Muscle layer of duodenum (tissue), 2 donors: ENCODE data around the gene RNPEP.

Source experiments
- H3K27ac ChIP-seq: one replicate; pipeline ENCODE4 v1.7.0; 2013; ENCODE audit warnings: mild to moderate bottlenecking, low read length
- H3K27me3 ChIP-seq: one replicate; pipeline ENCODE4 v1.7.0; 2013; ENCODE audit warnings: low read depth, mild to moderate bottlenecking, control low read depth, low read length
- H3K36me3 ChIP-seq, 2 donors: one replicate each; pipeline ENCODE4 v1.7.0; 2013; ENCODE audit warnings: low read length in 2 of 2, control low read depth in 1 of 2, mild to moderate bottlenecking in 1 of 2; ENCODE audit not compliant: insufficient read depth in 2 of 2, control insufficient read depth in 1 of 2
- H3K4me1 ChIP-seq, 2 donors: one replicate each; pipeline ENCODE4 v1.7.0; 2013; ENCODE audit warnings: low read length in 2 of 2, mild to moderate bottlenecking in 2 of 2, control low read depth in 1 of 2, moderate library complexity in 1 of 2; ENCODE audit not compliant: insufficient read depth in 2 of 2, control insufficient read depth in 1 of 2
- H3K4me3 ChIP-seq, 2 donors: one replicate each; pipeline ENCODE4 v1.7.0; 2013; ENCODE audit warnings: low read length in 2 of 2, low read depth in 1 of 2, mild to moderate bottlenecking in 1 of 2
- H3K9me3 ChIP-seq, 2 donors: one replicate each; pipeline ENCODE4 v1.7.0; 2013; ENCODE audit warnings: low read length in 2 of 2, control low read depth in 1 of 2, mild to moderate bottlenecking in 1 of 2; ENCODE audit not compliant: control insufficient read depth in 1 of 2
- donor health status: healthy.

Gene RNPEP

GRCh38 chr1:202029171-202029665 is 46.8 kb downstream of the RNPEP start:
- no peak overlapping the region for H3K27ac ChIP-seq
- H3K27me3 ChIP-seq = no peaks in the 10 kb centered on the region
- H3K4me1 ChIP-seq = no peaks in the 10 kb centered on the region
- no peaks in the 10 kb centered on the region for H3K9me3 ChIP-seq
- H3K4me3 ChIP-seq = no peak overlapping the region
- H3K36me3 ChIP-seq = no peaks in the 10 kb centered on the region

- no peaks in the 10 kb centered on the region for H3K9me3 ChIP-seq
- no peaks in the 10 kb centered on the region for H3K27me3 ChIP-seq
- H3K27ac ChIP-seq = no peak overlapping the region
- H3K36me3 ChIP-seq = no peaks in the 10 kb centered on the region
- no peak overlapping the region for H3K4me3 ChIP-seq
- H3K4me1 ChIP-seq = no peaks in the 10 kb centered on the region
These were observed 47.3 kb downstream of the RNPEP start for GRCh38 chr1:202029727-202030126.

DNA sequence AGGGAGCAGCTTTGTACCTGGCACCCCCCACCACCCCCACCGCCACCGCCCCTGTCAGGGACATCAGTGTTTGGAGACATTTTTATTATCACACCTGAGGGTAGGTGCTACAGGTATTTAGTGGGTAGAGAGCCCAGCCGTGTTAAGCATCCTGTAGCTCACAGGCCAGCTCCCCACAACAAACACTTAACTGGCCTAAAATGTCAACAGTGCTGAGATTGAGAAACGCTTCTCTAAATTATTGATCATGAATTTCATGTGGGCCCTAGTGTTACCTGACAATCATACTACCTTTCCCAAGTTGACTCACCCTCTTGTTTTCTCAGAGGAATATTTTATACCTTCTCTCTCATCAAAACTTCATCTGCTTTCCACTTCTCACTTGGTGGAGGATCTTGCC is 49.3 kb downstream of the RNPEP start:
- H3K27ac ChIP-seq = no peak overlapping the region
- H3K9me3 ChIP-seq = no peaks in the 10 kb centered on the region
- H3K4me1 ChIP-seq = no peaks in the 10 kb centered on the region
- H3K4me3 ChIP-seq = no peak overlapping the region
- no peaks in the 10 kb centered on the region for H3K27me3 ChIP-seq
- no peaks in the 10 kb centered on the region for H3K36me3 ChIP-seq

DNA sequence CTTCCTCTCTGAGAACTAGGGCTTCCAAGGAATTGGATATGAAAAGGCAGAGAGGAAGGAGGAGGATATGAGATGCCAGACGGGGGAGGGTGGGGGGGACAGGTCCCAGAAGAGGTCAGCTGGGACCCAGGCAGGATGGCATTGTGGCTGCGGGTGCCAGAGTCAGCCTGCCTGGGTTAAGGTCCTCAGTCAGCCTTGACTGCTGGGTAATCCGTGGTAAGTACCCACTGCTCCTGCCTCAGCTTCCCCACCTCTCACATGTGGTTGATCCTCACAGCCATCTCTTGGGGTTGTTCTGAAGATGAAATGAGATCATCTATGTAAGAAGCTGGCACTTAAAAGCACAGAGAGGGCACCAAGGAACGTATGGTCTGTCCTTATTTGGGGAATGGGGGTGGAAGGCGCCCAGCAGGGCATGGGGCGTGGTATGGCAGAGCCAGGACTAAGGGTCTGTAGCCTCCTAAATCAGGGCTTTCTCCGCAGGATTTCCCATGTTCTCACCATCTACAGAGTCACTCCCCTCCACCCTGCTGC is 51.8 kb downstream of the RNPEP start:
- Histone ChIP-seq H3K27me3 (no peaks in the 10 kb centered on the region), H3K4me1 (no peaks in the 10 kb centered on the region), H3K4me3 (no peak overlapping the region), H3K9me3 (no peaks in the 10 kb centered on the region), H3K36me3 (no peaks in the 10 kb centered on the region), H3K27ac (peak overlapping the region; percentile 87)

DNA sequence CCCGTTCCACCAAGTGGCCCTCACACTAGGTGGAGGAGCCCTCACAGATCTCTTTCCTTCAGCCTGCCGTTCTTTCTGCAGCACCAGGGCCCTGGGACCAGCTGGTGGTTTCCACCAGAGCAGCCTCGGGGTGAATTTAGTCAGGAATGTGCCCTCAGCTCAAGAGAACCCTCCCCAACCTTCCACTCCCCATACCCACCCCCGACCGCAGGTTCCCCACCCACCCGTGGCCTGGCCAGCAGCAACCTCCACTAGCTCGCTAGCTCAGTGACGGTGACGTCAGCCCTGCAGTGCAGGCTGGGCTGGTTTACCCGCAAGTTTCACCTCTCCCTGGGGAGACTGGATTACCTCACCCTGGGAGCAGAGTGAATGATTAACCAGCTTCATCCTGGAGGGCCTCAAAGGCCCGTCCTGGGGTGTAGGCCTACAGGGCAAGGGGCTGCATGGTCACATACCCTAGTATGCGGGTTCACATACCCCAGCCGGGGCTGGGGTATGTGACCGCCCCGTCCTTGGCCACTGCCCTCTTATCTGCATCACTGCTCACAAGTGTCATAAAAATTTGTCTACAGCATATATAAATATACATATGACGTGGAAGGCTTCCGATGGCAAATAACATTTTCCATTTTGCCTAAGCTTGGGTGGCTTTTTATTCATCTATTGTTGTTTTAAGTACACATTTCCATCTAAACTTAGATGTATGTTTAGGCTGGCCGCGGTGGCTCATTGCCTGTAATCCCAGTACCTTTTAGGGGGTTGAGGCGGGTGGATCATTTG is 52.4 kb downstream of the RNPEP start:
- no peaks in the 10 kb centered on the region for H3K4me1 ChIP-seq
- no peaks in the 10 kb centered on the region for H3K27me3 ChIP-seq
- no peak overlapping the region for H3K4me3 ChIP-seq
- H3K27ac ChIP-seq = peak overlapping the region; percentile 87
- H3K9me3 ChIP-seq = no peaks in the 10 kb centered on the region
- no peaks in the 10 kb centered on the region for H3K36me3 ChIP-seq

GRCh38 chr1:202036595-202037387 is 54.3 kb downstream of the RNPEP start:
- H3K9me3 ChIP-seq = no peaks in the 10 kb centered on the region
- H3K27ac ChIP-seq = no peak overlapping the region
- H3K27me3 ChIP-seq = no peaks in the 10 kb centered on the region
- no peaks in the 10 kb centered on the region for H3K36me3 ChIP-seq
- no peak overlapping the region for H3K4me3 ChIP-seq
- no peaks in the 10 kb centered on the region for H3K4me1 ChIP-seq

DNA sequence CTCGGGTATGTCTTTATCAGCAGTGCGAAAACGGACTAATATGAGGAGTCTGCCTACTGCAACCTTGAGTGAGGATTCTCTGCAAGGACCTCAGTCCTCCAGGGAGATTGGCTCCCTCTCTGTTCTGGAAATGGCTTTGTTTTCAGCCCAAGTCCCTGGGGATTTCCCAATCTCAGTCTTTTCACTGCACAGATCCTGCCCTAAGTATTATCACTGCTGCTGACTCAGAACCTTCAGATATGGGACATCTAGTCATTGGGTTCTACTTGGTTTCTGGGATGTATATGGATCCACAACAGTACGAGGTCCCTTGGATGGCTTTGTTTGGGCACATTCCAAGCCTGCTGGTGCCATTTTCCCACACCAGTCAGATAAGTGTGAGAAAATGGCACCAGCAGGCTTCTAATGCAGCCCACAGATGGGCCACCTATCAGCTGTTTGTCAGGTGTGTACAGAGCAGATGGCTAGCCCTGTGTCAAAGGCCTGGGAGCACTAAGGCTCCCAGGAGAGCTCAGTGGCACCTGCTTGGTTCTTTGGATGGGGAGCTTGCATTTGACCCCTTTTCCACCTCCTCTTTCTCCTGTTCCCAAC is 55.4 kb downstream of the RNPEP start:
- Histone ChIP-seq H3K4me3 (no peak overlapping the region), H3K27ac (no peak overlapping the region), H3K27me3 (no peaks in the 10 kb centered on the region), H3K9me3 (no peaks in the 10 kb centered on the region), H3K36me3 (no peaks in the 10 kb centered on the region), H3K4me1 (no peaks in the 10 kb centered on the region)

DNA sequence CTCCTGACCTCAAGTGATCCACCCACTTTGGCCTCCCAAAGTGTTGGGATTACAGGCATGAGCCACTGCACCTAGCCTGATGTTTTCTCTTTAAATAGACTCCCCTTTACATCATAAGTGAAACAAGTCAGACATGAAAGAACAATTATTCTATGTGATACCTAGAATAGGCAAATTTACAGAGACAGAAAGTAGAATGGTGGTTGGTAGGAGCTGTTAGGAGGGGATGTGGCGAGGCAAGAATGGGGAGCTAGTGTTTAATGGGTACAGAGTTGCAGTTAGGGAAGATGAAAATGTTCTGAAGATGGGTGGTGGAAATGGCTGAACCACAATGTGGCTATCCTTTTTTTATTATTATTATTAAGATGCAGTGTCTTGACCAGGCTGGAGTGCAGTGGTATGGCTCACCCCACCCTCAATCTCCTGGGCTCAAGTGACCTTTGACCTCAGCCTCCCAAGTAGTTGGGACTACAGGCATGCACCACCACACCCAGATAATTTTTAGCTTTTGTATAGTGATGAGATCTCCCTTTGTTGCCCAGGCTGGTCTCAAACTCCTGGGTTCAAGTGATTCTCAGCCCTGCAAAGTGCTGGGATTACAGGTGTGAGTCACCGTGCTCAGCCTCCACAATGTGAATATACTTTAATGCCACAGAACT is 56.4 kb downstream of the RNPEP start:
- Histone ChIP-seq H3K27ac (no peak overlapping the region), H3K4me1 (no peaks in the 10 kb centered on the region)

GRCh38 chr1:202045705-202046104 is 63.3 kb downstream of the RNPEP start:
- Histone ChIP-seq H3K4me1 (peaks cover 0 to 6% of the 10 kb centered on the region in 2 donors), H3K27ac (peak overlapping the region; percentile 76), H3K27me3 (no peaks in the 10 kb centered on the region), H3K36me3 (no peaks in the 10 kb centered on the region), H3K4me3 (no peak overlapping the region), H3K9me3 (no peaks in the 10 kb centered on the region)

More for the DNA sequence above, 56.4 kb downstream of the RNPEP start:
- H3K9me3 ChIP-seq = no peaks in the 10 kb centered on the region
- H3K36me3 ChIP-seq = no peaks in the 10 kb centered on the region
- no peak overlapping the region for H3K4me3 ChIP-seq
- H3K27me3 ChIP-seq = no peaks in the 10 kb centered on the region

DNA sequence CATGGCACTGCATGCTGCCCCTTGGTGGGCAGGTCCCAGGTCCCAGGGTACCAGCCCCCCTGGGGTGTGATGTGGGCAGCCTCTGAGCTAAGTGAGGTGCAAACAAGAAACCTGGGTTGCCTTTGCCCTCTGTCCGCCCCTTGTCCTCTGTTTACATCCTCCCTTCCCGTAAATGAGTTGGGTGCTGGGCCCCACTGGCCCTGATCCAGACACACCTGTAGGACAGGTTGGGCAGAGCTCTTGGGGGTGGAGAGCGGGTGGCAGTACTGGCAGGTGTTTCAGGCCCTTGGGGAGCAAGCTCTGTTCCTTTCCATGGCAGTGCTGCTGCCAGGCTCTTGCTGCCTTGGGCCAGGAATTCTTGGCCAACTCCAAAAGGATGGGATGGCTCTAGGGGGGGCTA is 63.8 kb downstream of the RNPEP start:
- H3K4me3 ChIP-seq = no peak overlapping the region
- peak overlapping the region; percentile 88 for H3K27ac ChIP-seq
- H3K9me3 ChIP-seq = no peaks in the 10 kb centered on the region
- H3K4me1 ChIP-seq = peaks cover 0 to 6% of the 10 kb centered on the region in 2 donors
- H3K27me3 ChIP-seq = no peaks in the 10 kb centered on the region
- no peaks in the 10 kb centered on the region for H3K36me3 ChIP-seq
